Measurements from ENCODE around the gene PLPPR5.

- TF ChIP-seq CTCF (IDR thresholded peaks at IDR 0.05): no peak
- TF ChIP-seq POLR2A (IDR thresholded peaks at IDR 0.05): no peak
These were observed 34.7 kb downstream of the PLPPR5 start for GRCh38 chr1:98969798-98970490.
